WTC11 (cell line): Measurements from ENCODE around the gene TPX2. TPM values are rescaled to one million over a fixed set of nuclear protein-coding genes. Genes with fewer than 3 reads are reported as not detected.

Source experiments
- ATAC-seq: fragments of 200-7000 bp; cut with Tn5 transposase; 2 replicates; pipeline ENCODE4 v1.10.0; 2021; ENCODE audit warnings: mild to moderate bottlenecking, moderate library complexity
- CTCF ChIA-PET: fragments of 300-600 bp; sonication (Branson Sonifier 250); formaldehyde crosslinking; loops from one replicate; lab custom pipeline; 2021; ENCODE audit warnings: antibody characterized with exemption; lab: Charles Lee
- POLR2A ChIA-PET: fragments of 350-600 bp; sonication (Branson Sonifier 250); formaldehyde crosslinking; loops from one replicate; lab custom pipeline; 2021; ENCODE audit warnings: antibody characterized with exemption; lab: Charles Lee
- DNase-seq: peaks from one replicate; pipeline ENCODE4 v3.0.0; 2021; ENCODE audit warnings: low spot score
- H3K27ac Mint-ChIP-seq: 2 replicates; pipeline ENCODE4 v1.8.0; 2021; ENCODE audit warnings: mixed read lengths
- H3K27me3 Mint-ChIP-seq: 2 replicates; pipeline ENCODE4 v1.8.0; 2021; ENCODE audit warnings: low read depth, mild to moderate bottlenecking, moderate library complexity, mixed read lengths
- H3K36me3 Mint-ChIP-seq: 2 replicates; pipeline ENCODE4 v1.8.0; 2021; ENCODE audit warnings: mixed read lengths
- H3K4me1 Mint-ChIP-seq: 2 replicates; pipeline ENCODE4 v1.8.0; 2022; ENCODE audit warnings: mixed read lengths
- H3K4me3 Mint-ChIP-seq: 2 replicates; pipeline ENCODE4 v1.8.0; 2021; ENCODE audit warnings: mild to moderate bottlenecking, moderate library complexity, mixed read lengths
- H3K9me3 Mint-ChIP-seq: 2 replicates; pipeline ENCODE4 v1.8.0; 2021; ENCODE audit warnings: mixed read lengths
- CTCF ChIP-seq: fragments of 200-600 bp; IDR thresholded peaks from 2 replicates; pipeline ENCODE4 v1.8.0; 2022; ENCODE audit warnings: antibody characterized with exemption
- E2F1 ChIP-seq: sonication (generic); formaldehyde crosslinking; IDR thresholded peaks from 2 replicates; pipeline ENCODE4 v1.8.0; 2022; ENCODE audit warnings: mild to moderate bottlenecking, missing genetic modification reagents
- E2F5 ChIP-seq: sonication (generic); formaldehyde crosslinking; IDR thresholded peaks from 2 replicates; pipeline ENCODE4 v1.8.1; 2022; ENCODE audit warnings: mild to moderate bottlenecking, moderate library complexity, missing genetic modification reagents
- EMX1 ChIP-seq: fragments of 250-450 bp; sonication (Bioruptor Pico); IDR thresholded peaks from 2 replicates; pipeline ENCODE4 v1.8.0; 2021; ENCODE audit warnings: mild to moderate bottlenecking
- ETV6 ChIP-seq: sonication (generic); formaldehyde crosslinking; IDR thresholded peaks from 2 replicates; pipeline ENCODE4 v1.8.1; 2022; ENCODE audit warnings: mild to moderate bottlenecking, missing genetic modification reagents
- JAZF1 ChIP-seq: fragments of 250-450 bp; sonication (Bioruptor Pico); IDR thresholded peaks from 2 replicates; pipeline ENCODE4 v1.9.0; 2021; ENCODE audit warnings: moderate library complexity, mild to moderate bottlenecking, inconsistent platforms
- MYBL2 ChIP-seq: sonication (generic); formaldehyde crosslinking; IDR thresholded peaks from 2 replicates; pipeline ENCODE4 v1.8.1; 2023; ENCODE audit warnings: mild to moderate bottlenecking, moderate library complexity, missing genetic modification reagents
- NFYB ChIP-seq: sonication (generic); formaldehyde crosslinking; conservative IDR thresholded peaks from 2 replicates; pipeline ENCODE4 v1.8.0; 2022; ENCODE audit warnings: low read depth, missing genetic modification reagents
- NR2C2 ChIP-seq: sonication (generic); formaldehyde crosslinking; IDR thresholded peaks from 2 replicates; pipeline ENCODE4 v1.8.0; 2022; ENCODE audit warnings: mild to moderate bottlenecking, missing genetic modification reagents
- SMAD3 ChIP-seq: sonication (generic); formaldehyde crosslinking; IDR thresholded peaks from 2 replicates; pipeline ENCODE4 v1.8.0; 2022; ENCODE audit warnings: missing genetic modification reagents, mild to moderate bottlenecking, borderline replicate concordance
- ZBTB21 ChIP-seq: sonication (generic); formaldehyde crosslinking; IDR thresholded peaks from 2 replicates; pipeline ENCODE4 v1.8.1; 2023; ENCODE audit warnings: mild to moderate bottlenecking, missing genetic modification reagents, borderline replicate concordance
- ZNF138 ChIP-seq: sonication (generic); formaldehyde crosslinking; conservative IDR thresholded peaks from 2 replicates; pipeline ENCODE4 v1.8.1; 2022; ENCODE audit warnings: mild to moderate bottlenecking, moderate library complexity, missing genetic modification reagents
- ZNF396 ChIP-seq: fragments of 250-450 bp; sonication (Bioruptor Pico); IDR thresholded peaks from 2 replicates; pipeline ENCODE4 v1.8.0; 2021; ENCODE audit warnings: mild to moderate bottlenecking, moderate library complexity, borderline replicate concordance
- ZNF423 ChIP-seq: fragments of 250-450 bp; sonication (Bioruptor Pico); IDR thresholded peaks from 2 replicates; pipeline ENCODE4 v2.1.2; 2022; ENCODE audit warnings: mild to moderate bottlenecking, moderate library complexity
- ZNF671 ChIP-seq: fragments of 250-450 bp; sonication (Bioruptor Pico); IDR thresholded peaks from 2 replicates; pipeline ENCODE4 v1.8.0; 2021; ENCODE audit warnings: mild to moderate bottlenecking
- total RNA-seq: library from RNA; stranded (reverse); gene quantifications from 3 replicates; pipeline ENCODE4 v1.2.3, GENCODE V29; 2021
- TF ChIP-seq, protein P1 (sequence below): sonication (generic); formaldehyde crosslinking; IDR thresholded peaks from 2 replicates; pipeline ENCODE4 v1.8.1; 2022; ENCODE audit warnings: low read depth, missing genetic modification reagents, borderline replicate concordance
- TF ChIP-seq, protein P2 (sequence below): sonication (generic); formaldehyde crosslinking; IDR thresholded peaks from 2 replicates; pipeline ENCODE4 v1.8.1; 2022; ENCODE audit warnings: mild to moderate bottlenecking, missing genetic modification reagents, moderate library complexity, borderline replicate concordance
- TF ChIP-seq, protein P3 (sequence below): sonication (generic); formaldehyde crosslinking; IDR thresholded peaks from 2 replicates; pipeline ENCODE4 v1.8.0; 2023; ENCODE audit warnings: mild to moderate bottlenecking, missing genetic modification reagents
- TF ChIP-seq, protein P4 (sequence below): sonication (generic); formaldehyde crosslinking; IDR thresholded peaks from 2 replicates; pipeline ENCODE4 v1.8.1; 2022; ENCODE audit warnings: low read depth, mild to moderate bottlenecking, moderate library complexity, missing genetic modification reagents, borderline replicate concordance
- TF ChIP-seq, protein P5 (sequence below): fragments of 250-450 bp; sonication (Bioruptor Pico); IDR thresholded peaks from 2 replicates; pipeline ENCODE4 v1.9.0; 2021; ENCODE audit warnings: mild to moderate bottlenecking

TPX2 gene
- total RNA-seq, 1 experiment from 2014 or later = 123 TPM

GRCh38 chr20:31731321-31731717 lies 7.8 kb upstream of the TPX2 start:
- Mint-ChIP-seq H3K36me3 (no peaks in the 10 kb centered on the region), H3K27ac (no peak overlapping the region), H3K4me3 (no peak overlapping the region), H3K27me3 (peaks cover 4% of the 10 kb centered on the region), H3K4me1 (no peaks in the 10 kb centered on the region), H3K9me3 (no peaks in the 10 kb centered on the region)
- TF ChIP-seq, protein P1, sequence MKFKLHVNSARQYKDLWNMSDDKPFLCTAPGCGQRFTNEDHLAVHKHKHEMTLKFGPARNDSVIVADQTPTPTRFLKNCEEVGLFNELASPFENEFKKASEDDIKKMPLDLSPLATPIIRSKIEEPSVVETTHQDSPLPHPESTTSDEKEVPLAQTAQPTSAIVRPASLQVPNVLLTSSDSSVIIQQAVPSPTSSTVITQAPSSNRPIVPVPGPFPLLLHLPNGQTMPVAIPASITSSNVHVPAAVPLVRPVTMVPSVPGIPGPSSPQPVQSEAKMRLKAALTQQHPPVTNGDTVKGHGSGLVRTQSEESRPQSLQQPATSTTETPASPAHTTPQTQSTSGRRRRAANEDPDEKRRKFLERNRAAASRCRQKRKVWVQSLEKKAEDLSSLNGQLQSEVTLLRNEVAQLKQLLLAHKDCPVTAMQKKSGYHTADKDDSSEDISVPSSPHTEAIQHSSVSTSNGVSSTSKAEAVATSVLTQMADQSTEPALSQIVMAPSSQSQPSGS (CRISPR knock-in tag) = no peak
- TF ChIP-seq E2F1 (CRISPR knock-in tag) (no peak), E2F5 (CRISPR knock-in tag) (no peak)
- TF ChIP-seq, protein P2, sequence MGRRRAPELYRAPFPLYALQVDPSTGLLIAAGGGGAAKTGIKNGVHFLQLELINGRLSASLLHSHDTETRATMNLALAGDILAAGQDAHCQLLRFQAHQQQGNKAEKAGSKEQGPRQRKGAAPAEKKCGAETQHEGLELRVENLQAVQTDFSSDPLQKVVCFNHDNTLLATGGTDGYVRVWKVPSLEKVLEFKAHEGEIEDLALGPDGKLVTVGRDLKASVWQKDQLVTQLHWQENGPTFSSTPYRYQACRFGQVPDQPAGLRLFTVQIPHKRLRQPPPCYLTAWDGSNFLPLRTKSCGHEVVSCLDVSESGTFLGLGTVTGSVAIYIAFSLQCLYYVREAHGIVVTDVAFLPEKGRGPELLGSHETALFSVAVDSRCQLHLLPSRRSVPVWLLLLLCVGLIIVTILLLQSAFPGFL = no peak
- POLR2A ChIA-PET = no interaction called here
- ATAC-seq (no peak), DNase-seq (no peak)
- CTCF ChIA-PET = interaction anchor here (1.0 to 5.9 kb wide), 3 partner anchors 8 to 118 kb away, joined by 3 to 34 read pairs (median 22); partner anchors contain the start of gene BCL2L1

DNA sequence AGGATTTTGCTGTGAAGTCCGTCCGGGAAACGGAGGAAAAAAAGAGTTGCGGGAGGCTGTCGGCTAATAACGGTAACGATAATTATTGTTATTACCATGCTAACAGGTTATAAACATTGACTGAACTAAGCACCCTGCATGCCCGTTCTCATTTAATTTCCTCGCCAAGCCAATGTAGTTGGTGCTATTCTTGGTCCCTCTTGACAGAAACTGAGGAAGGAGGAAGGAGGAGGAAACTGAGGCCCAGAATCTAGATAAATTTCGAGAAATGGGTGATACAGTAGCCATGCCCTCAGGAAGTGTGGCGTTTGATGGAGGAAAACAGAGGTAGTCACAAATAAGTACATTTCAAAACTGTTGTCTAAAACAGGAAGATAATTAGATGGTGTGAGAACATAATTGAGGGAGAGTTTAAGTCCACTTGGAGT lies 474 bp downstream of the TPX2 start:
- DNase-seq (no peak), ATAC-seq (no peak)
- CTCF ChIA-PET = interaction anchor here (0.8 to 3.1 kb wide), 10 partner anchors 12 to 182 kb away, joined by 3 to 43 read pairs (median 7); partner anchors contain the start of gene BCL2L1
- POLR2A ChIA-PET = interaction anchor here (0.6 to 1.2 kb wide), 3 partner anchors 10 to 71 kb away, joined by 3 to 5 read pairs (median 4); partner anchors contain the start of gene BCL2L1
- Mint-ChIP-seq H3K36me3 (peaks cover 12% of the 10 kb centered on the region), H3K27me3 (peaks cover under 1% of the 10 kb centered on the region; the same call in 1 of the 2 replicates), H3K9me3 (no peaks in the 10 kb centered on the region), H3K27ac (no peak overlapping the region), H3K4me3 (no peak overlapping the region), H3K4me1 (no peaks in the 10 kb centered on the region)
- TF ChIP-seq ETV6 (CRISPR knock-in tag) (no peak), ZNF423 (CRISPR knock-in tag) (no peak), NFYB (CRISPR knock-in tag) (no peak), NR2C2 (CRISPR knock-in tag) (no peak), ZNF396 (CRISPR knock-in tag) (no peak), E2F1 (CRISPR knock-in tag) (no peak), JAZF1 (CRISPR knock-in tag) (no peak), CTCF (no peak), EMX1 (CRISPR knock-in tag) (no peak), SMAD3 (CRISPR knock-in tag) (no peak), ZNF671 (no peak), ZBTB21 (CRISPR knock-in tag) (no peak), MYBL2 (no peak), ZNF138 (CRISPR knock-in tag) (no peak)
- TF ChIP-seq, protein P3, sequence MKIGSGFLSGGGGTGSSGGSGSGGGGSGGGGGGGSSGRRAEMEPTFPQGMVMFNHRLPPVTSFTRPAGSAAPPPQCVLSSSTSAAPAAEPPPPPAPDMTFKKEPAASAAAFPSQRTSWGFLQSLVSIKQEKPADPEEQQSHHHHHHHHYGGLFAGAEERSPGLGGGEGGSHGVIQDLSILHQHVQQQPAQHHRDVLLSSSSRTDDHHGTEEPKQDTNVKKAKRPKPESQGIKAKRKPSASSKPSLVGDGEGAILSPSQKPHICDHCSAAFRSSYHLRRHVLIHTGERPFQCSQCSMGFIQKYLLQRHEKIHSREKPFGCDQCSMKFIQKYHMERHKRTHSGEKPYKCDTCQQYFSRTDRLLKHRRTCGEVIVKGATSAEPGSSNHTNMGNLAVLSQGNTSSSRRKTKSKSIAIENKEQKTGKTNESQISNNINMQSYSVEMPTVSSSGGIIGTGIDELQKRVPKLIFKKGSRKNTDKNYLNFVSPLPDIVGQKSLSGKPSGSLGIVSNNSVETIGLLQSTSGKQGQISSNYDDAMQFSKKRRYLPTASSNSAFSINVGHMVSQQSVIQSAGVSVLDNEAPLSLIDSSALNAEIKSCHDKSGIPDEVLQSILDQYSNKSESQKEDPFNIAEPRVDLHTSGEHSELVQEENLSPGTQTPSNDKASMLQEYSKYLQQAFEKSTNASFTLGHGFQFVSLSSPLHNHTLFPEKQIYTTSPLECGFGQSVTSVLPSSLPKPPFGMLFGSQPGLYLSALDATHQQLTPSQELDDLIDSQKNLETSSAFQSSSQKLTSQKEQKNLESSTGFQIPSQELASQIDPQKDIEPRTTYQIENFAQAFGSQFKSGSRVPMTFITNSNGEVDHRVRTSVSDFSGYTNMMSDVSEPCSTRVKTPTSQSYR (CRISPR knock-in tag) = no peak
- TF ChIP-seq, protein P4, sequence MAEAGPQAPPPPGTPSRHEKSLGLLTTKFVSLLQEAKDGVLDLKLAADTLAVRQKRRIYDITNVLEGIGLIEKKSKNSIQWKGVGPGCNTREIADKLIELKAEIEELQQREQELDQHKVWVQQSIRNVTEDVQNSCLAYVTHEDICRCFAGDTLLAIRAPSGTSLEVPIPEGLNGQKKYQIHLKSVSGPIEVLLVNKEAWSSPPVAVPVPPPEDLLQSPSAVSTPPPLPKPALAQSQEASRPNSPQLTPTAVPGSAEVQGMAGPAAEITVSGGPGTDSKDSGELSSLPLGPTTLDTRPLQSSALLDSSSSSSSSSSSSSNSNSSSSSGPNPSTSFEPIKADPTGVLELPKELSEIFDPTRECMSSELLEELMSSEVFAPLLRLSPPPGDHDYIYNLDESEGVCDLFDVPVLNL (CRISPR knock-in tag) = no peak
- TF ChIP-seq, protein P5, sequence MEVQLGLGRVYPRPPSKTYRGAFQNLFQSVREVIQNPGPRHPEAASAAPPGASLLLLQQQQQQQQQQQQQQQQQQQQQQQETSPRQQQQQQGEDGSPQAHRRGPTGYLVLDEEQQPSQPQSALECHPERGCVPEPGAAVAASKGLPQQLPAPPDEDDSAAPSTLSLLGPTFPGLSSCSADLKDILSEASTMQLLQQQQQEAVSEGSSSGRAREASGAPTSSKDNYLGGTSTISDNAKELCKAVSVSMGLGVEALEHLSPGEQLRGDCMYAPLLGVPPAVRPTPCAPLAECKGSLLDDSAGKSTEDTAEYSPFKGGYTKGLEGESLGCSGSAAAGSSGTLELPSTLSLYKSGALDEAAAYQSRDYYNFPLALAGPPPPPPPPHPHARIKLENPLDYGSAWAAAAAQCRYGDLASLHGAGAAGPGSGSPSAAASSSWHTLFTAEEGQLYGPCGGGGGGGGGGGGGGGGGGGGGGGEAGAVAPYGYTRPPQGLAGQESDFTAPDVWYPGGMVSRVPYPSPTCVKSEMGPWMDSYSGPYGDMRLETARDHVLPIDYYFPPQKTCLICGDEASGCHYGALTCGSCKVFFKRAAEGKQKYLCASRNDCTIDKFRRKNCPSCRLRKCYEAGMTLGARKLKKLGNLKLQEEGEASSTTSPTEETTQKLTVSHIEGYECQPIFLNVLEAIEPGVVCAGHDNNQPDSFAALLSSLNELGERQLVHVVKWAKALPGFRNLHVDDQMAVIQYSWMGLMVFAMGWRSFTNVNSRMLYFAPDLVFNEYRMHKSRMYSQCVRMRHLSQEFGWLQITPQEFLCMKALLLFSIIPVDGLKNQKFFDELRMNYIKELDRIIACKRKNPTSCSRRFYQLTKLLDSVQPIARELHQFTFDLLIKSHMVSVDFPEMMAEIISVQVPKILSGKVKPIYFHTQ = no peak
